GM21825 (cell line): Measurements from ENCODE around the gene C1D.
"Not testable (repeated sequence)": the region's sequence is repeated elsewhere in the genome, so short reads cannot be mapped to it uniquely, and the experiment has no call there.

Experiments
- ATAC-seq: cut with Tn5 transposase; IDR thresholded peaks from one replicate; pipeline ENCODE4 v1.9.1; 2021; ENCODE audit warnings: mild to moderate bottlenecking, moderate library complexity; ENCODE audit not compliant: unreplicated experiment

Gene C1D

GRCh38 chr2:68009526-68009925 lies 53.3 kb downstream of the C1D start:
- ATAC-seq = no peak

- no peak for ATAC-seq
These were observed 62.5 kb downstream of the C1D start for GRCh38 chr2:68000170-68000825.

- ATAC-seq = no peak
These were observed 63.5 kb downstream of the C1D start for GRCh38 chr2:67999332-67999731.

GRCh38 chr2:67997903-67998302 lies 64.9 kb downstream of the C1D start:
- no peak for ATAC-seq

- no peak for ATAC-seq
These were observed 65.3 kb downstream of the C1D start for GRCh38 chr2:67997528-67997900.

- ATAC-seq = no peak
These were observed 65.9 kb downstream of the C1D start for GRCh38 chr2:67996772-67997527.

GRCh38 chr2:67994716-67995115 lies 68.1 kb downstream of the C1D start:
- no peak for ATAC-seq

GRCh38 chr2:67994069-67994468 lies 68.7 kb downstream of the C1D start:
- ATAC-seq = not testable (repeated sequence)

GRCh38 chr2:67993329-67993728 lies 69.5 kb downstream of the C1D start:
- no peak for ATAC-seq

GRCh38 chr2:67991456-67991855 lies 71.3 kb downstream of the C1D start:
- no peak for ATAC-seq
